H1 (cell line): ENCODE results near the gene MYH11. TPM values are rescaled to one million over a fixed set of nuclear protein-coding genes. Genes with fewer than 3 reads are reported as not detected.

ENCODE experiments used
- CTCF ChIA-PET: fragments of 300-600 bp; sonication (Branson Sonifier 250); formaldehyde crosslinking; loops from one replicate; lab custom pipeline; 2021; ENCODE audit not compliant: partially characterized antibody; lab: Charles Lee
- POLR2A ChIA-PET: fragments of 300-600 bp; sonication (Branson Sonifier 250); formaldehyde crosslinking; loops from one replicate; lab custom pipeline; 2021; ENCODE audit warnings: inconsistent platforms; ENCODE audit not compliant: partially characterized antibody; lab: Charles Lee
- DNase-seq, 2 experiments: peaks; one replicate each; pipeline versions ENCODE4 v3.0.0 to v3.0.0-alpha.2; 2010 to 2022; ENCODE audit warnings: low spot score in 2 of 2, low read depth in 1 of 2, mixed read lengths in 1 of 2
- FAIRE-seq: peaks from 2 replicates; lab custom pipeline; 2011; peaks lifted over from hg19 to GRCh38; lab: Jason Lieb, UNC
- H2AFZ ChIP-seq: 2 replicates; pipeline ENCODE4 v1.8.1; 2012; ENCODE audit warnings: low read length, inconsistent platforms
- H2AK5ac ChIP-seq: 2 replicates; pipeline ENCODE4 v1.6.1; 2013; ENCODE audit warnings: low read depth, low read length
- H2BK120ac ChIP-seq: replicated peaks from 2 replicates; pipeline ENCODE3; 2013; ENCODE audit warnings: low read depth, low read length, inconsistent platforms
- H2BK12ac ChIP-seq: 2 replicates; pipeline ENCODE4 v1.6.1; 2013; ENCODE audit warnings: low read depth, low read length
- H2BK15ac ChIP-seq: 2 replicates; pipeline ENCODE4 v1.6.1; 2013; ENCODE audit warnings: low read length
- H2BK20ac ChIP-seq: 2 replicates; pipeline ENCODE4 v1.6.1; 2013; ENCODE audit warnings: low read length
- H2BK5ac ChIP-seq: 2 replicates; pipeline ENCODE4 v1.6.1; 2013; ENCODE audit warnings: low read depth, low read length
- H3K14ac ChIP-seq: 2 replicates; pipeline ENCODE4 v1.6.1; 2013; ENCODE audit warnings: inconsistent platforms; ENCODE audit not compliant: insufficient read length
- H3K18ac ChIP-seq: 2 replicates; pipeline ENCODE4 v1.6.1; 2013; ENCODE audit warnings: low read length; ENCODE audit errors: extremely low read depth
- H3K23ac ChIP-seq: 2 replicates; pipeline ENCODE4 v1.6.1; 2013; ENCODE audit warnings: inconsistent platforms; ENCODE audit not compliant: insufficient read length
- H3K23me2 ChIP-seq: 2 replicates; pipeline ENCODE4 v1.6.1; 2013; ENCODE audit warnings: low read depth, low read length
- H3K27ac ChIP-seq: 2 replicates; pipeline ENCODE4 v1.6.1; 2011; ENCODE audit warnings: low read depth, low read length, inconsistent platforms
- H3K27me3 ChIP-seq, 4 experiments: replicated peaks in 1 of 4; 1 replicate in 1 of 4; 2 replicates in 3 of 4; pipeline versions ENCODE4 v1.6.1 to v1.8.1; 2011 to 2013; ENCODE audit warnings: low read length in 3 of 4, mild to moderate bottlenecking in 3 of 4, inconsistent platforms in 2 of 4, mixed read lengths in 2 of 4, moderate library complexity in 1 of 4; ENCODE audit not compliant: control insufficient read depth in 3 of 4, insufficient read depth in 3 of 4; ENCODE audit errors: extremely low read depth in 1 of 4
- H3K36me3 ChIP-seq, 4 experiments: 2 replicates each; pipeline versions ENCODE4 v1.6.1 to v1.8.1; 2011 to 2013; ENCODE audit warnings: mild to moderate bottlenecking in 4 of 4, low read length in 3 of 4, moderate library complexity in 2 of 4, control low read depth in 1 of 4, inconsistent platforms in 1 of 4; ENCODE audit not compliant: insufficient read depth in 4 of 4, control insufficient read depth in 2 of 4
- H3K4ac ChIP-seq: replicated peaks from 2 replicates; pipeline ENCODE3; 2013; ENCODE audit warnings: low read length, low read depth, mixed read lengths, inconsistent platforms; ENCODE audit not compliant: insufficient read length
- H3K4me1 ChIP-seq, 4 experiments: replicated peaks in 1 of 4; 1 replicate in 1 of 4; 2 replicates in 3 of 4; pipeline versions ENCODE4 v1.6.1 to v1.8.1; 2011 to 2013; ENCODE audit warnings: low read length in 3 of 4, inconsistent platforms in 2 of 4, mixed read lengths in 1 of 4; ENCODE audit not compliant: insufficient read depth in 4 of 4, control insufficient read depth in 3 of 4
- H3K4me2 ChIP-seq, 2 experiments: 2 replicates each; pipeline versions ENCODE4 v1.6.1 to v1.8.1; 2011 to 2013; ENCODE audit warnings: low read depth in 2 of 2, low read length in 2 of 2, control low read depth in 1 of 2, inconsistent platforms in 1 of 2, mild to moderate bottlenecking in 1 of 2; ENCODE audit not compliant: insufficient read depth in 1 of 2
- H3K4me3 ChIP-seq, 4 experiments: fragments of 200-600, 300-600 bp in 1 of 4; sonication (generic), shearing (Covaris generic), sonication (Bioruptor Twin) in 1 of 4; 2 replicates each; pipeline versions ENCODE4 v1.5.1 to v1.8.1; 2011 to 2016; ENCODE audit warnings: low read length in 4 of 4, low read depth in 3 of 4, control low read depth in 2 of 4, inconsistent platforms in 2 of 4, mild to moderate bottlenecking in 2 of 4, mixed read lengths in 1 of 4, moderate library complexity in 1 of 4; ENCODE audit not compliant: insufficient read depth in 2 of 4; ENCODE audit errors: extremely low read depth in 1 of 4
- H3K56ac ChIP-seq: replicated peaks from 2 replicates; pipeline ENCODE3; 2013; ENCODE audit warnings: low read depth, mild to moderate bottlenecking, mixed read lengths, low read length, inconsistent platforms; ENCODE audit not compliant: insufficient read length
- H3K79me1 ChIP-seq: 2 replicates; pipeline ENCODE4 v1.6.1; 2013; ENCODE audit warnings: low read depth, low read length, control low read depth
- H3K79me2 ChIP-seq, 2 experiments: 2 replicates each; pipeline versions ENCODE4 v1.6.1 to v1.8.1; 2012 to 2013; ENCODE audit warnings: low read length in 2 of 2, mild to moderate bottlenecking in 2 of 2, inconsistent platforms in 1 of 2; ENCODE audit not compliant: insufficient read depth in 2 of 2, control insufficient read depth in 1 of 2
- H3K9ac ChIP-seq, 4 experiments: replicated peaks in 1 of 4; 1 replicate in 1 of 4; 2 replicates in 3 of 4; pipeline versions ENCODE4 v1.6.1 to v1.8.1; 2011 to 2013; ENCODE audit warnings: low read depth in 3 of 4, low read length in 3 of 4, control low read depth in 2 of 4, mild to moderate bottlenecking in 2 of 4, moderate library complexity in 2 of 4, inconsistent platforms in 1 of 4; ENCODE audit errors: extremely low read depth in 1 of 4
- H3K9me3 ChIP-seq, 2 experiments: 2 replicates each; pipeline versions ENCODE4 v1.6.1 to v1.8.1; 2012 to 2013; ENCODE audit warnings: mild to moderate bottlenecking in 2 of 2, moderate library complexity in 2 of 2, control low read depth in 1 of 2, inconsistent platforms in 1 of 2, low read depth in 1 of 2, low read length in 1 of 2, mixed read lengths in 1 of 2; ENCODE audit not compliant: insufficient read depth in 2 of 2
- H4K20me1 ChIP-seq, 2 experiments: replicated peaks in 1 of 2; 2 replicates each; pipeline versions ENCODE3 to v1.8.1; 2011 to 2013; ENCODE audit warnings: inconsistent platforms in 2 of 2, low read length in 2 of 2, mild to moderate bottlenecking in 1 of 2; ENCODE audit not compliant: insufficient read depth in 2 of 2, control insufficient read depth in 1 of 2
- H4K5ac ChIP-seq: 2 replicates; pipeline ENCODE4 v1.6.1; 2013; ENCODE audit warnings: low read length, low read depth, mixed read lengths, inconsistent platforms; ENCODE audit not compliant: insufficient read length
- H4K8ac ChIP-seq: 2 replicates; pipeline ENCODE4 v1.8.0; 2013; ENCODE audit warnings: mild to moderate bottlenecking, moderate library complexity, low read length, inconsistent platforms; ENCODE audit not compliant: insufficient read depth; ENCODE audit errors: extremely low read depth
- H4K91ac ChIP-seq: replicated peaks from 2 replicates; pipeline ENCODE3; 2013; ENCODE audit warnings: low read length, mixed read lengths, inconsistent platforms; ENCODE audit not compliant: insufficient read length
- BACH1 ChIP-seq: IDR thresholded peaks from 2 replicates; pipeline ENCODE4 v1.6.1; 2012; ENCODE audit warnings: low read length, improper control_type of control experiment
- BCL11A ChIP-seq, 2 experiments: IDR thresholded peaks; one replicate each; pipeline ENCODE4 v1.6.1; 2011; ENCODE audit warnings: low read depth in 2 of 2, low read length in 2 of 2, mild to moderate bottlenecking in 2 of 2
- CBX5 ChIP-seq: fragments of 300-800, 300-1000 bp; sonication (generic); IDR thresholded peaks from 2 replicates; pipeline ENCODE4 v1.7.1; 2016; ENCODE audit warnings: antibody characterized with exemption, low read length, low read depth
- FOSL1 ChIP-seq: IDR thresholded peaks from 2 replicates; pipeline ENCODE4 v1.6.1; 2011; ENCODE audit warnings: mild to moderate bottlenecking, low read depth, low read length, moderate library complexity; ENCODE audit not compliant: insufficient read depth
- HDAC6 ChIP-seq: IDR thresholded peaks from one replicate; pipeline ENCODE4 v1.7.1; 2012; ENCODE audit warnings: low read depth, mild to moderate bottlenecking, inconsistent platforms, low read length, moderate library complexity
- MAFK ChIP-seq: IDR thresholded peaks from 2 replicates; pipeline ENCODE4 v1.6.1; 2012; ENCODE audit warnings: low read depth, mild to moderate bottlenecking, improper control_type of control experiment, low read length
- SAP30 ChIP-seq: fragments of 300-600 bp; sonication (generic); IDR thresholded peaks from 2 replicates; pipeline ENCODE4 v1.7.1; 2012; ENCODE audit warnings: low read length, moderate library complexity, mild to moderate bottlenecking, inconsistent platforms; ENCODE audit not compliant: insufficient read depth, insufficient replicate concordance
- SP2 ChIP-seq: IDR thresholded peaks from 2 replicates; pipeline ENCODE4 v1.6.1; 2012; ENCODE audit warnings: mild to moderate bottlenecking, low read length, inconsistent platforms
- SP4 ChIP-seq: IDR thresholded peaks from 2 replicates; pipeline ENCODE4 v1.6.1; 2012; ENCODE audit warnings: low read length, inconsistent platforms
- TCF12 ChIP-seq: IDR thresholded peaks from 2 replicates; pipeline ENCODE4 v1.6.1; 2011; ENCODE audit warnings: low read depth, mild to moderate bottlenecking, low read length
- WGBS, 2 experiments: shearing (Covaris generic) in 1 of 2; methylation state at CpG; one replicate each; pipeline versions ENCODE4 v1.1.6 to v1.1.7; 2013 to 2015; ENCODE audit warnings: low lambda C conversion rate in 2 of 2, mixed read lengths in 2 of 2, inconsistent platforms in 1 of 2, low coverage in 1 of 2, missing lambda C conversion rate in 1 of 2; ENCODE audit not compliant: insufficient replicate concordance in 2 of 2, insufficient coverage in 1 of 2, insufficient read length in 1 of 2; ENCODE audit errors: extremely low coverage in 1 of 2, missing lambda C conversion rate in 1 of 2; 5-methylcytosine and 5-hydroxymethylcytosine counted together
- polyA plus RNA-seq, 7 experiments: library from polyadenylated mRNA; depleted of rRNA in 3 of 7; stranded (reverse) in 5 of 7; unstranded in 2 of 7; fragments of >200 nt in 5 of 7; fragments of 200-250 nt in 2 of 7; gene quantifications; 1 replicate in 5 of 7; 2 replicates in 1 of 7; 4 replicates in 1 of 7; pipeline versions ENCODE4 v1.2.1 to v1.2.3, GENCODE V29; 2011 to 2013; ENCODE audit warnings: missing spikeins in 2 of 7, mixed read lengths in 2 of 7
- total RNA-seq: library from RNA; stranded (reverse); fragmentation: NEBNext Ultra II Directional; extraction: Animal tissue kit (Norgen Biotek cat#: 25700); gene quantifications from 2 replicates; pipeline ENCODE4 v1.2.1, GENCODE V29; 2021
- TF ChIP-seq, protein P1 (sequence below): IDR thresholded peaks from 2 replicates; pipeline ENCODE4 v1.6.1; 2012; ENCODE audit warnings: inconsistent platforms

Gene MYH11
- total and polyA plus RNA-seq, 2 of the 8 experiments (the other 6 are each of a cell fraction or from before 2014, with no cell fraction given): 0.11 to 0.78 TPM

- H2BK120ac ChIP-seq: no peak overlapping the region
- no peak overlapping the region for H2BK20ac ChIP-seq
- no peak overlapping the region for H3K4me2 ChIP-seq
- H3K27ac ChIP-seq: no peak overlapping the region
- no peak overlapping the region for H4K8ac ChIP-seq
- H2BK12ac ChIP-seq: no peak overlapping the region
- DNase-seq (no peak), FAIRE-seq (no peak)
- H3K79me1 ChIP-seq: no peaks in the 10 kb centered on the region; the same call in 1 of the 2 replicates
- no peak overlapping the region for H2BK5ac ChIP-seq
- no peak overlapping the region for H3K56ac ChIP-seq
- no peak overlapping the region for H3K4ac ChIP-seq
- no peak overlapping the region for H4K91ac ChIP-seq
- H2AK5ac ChIP-seq: no peak overlapping the region
- no peaks in the 10 kb centered on the region for H4K20me1 ChIP-seq
- H4K5ac ChIP-seq: no peak overlapping the region
- 94% methylated on average over 11 of the region's 11 CpGs; no CpG with 5 or more reads in 1 of the 2 experiments for WGBS, 2 experiments
- no peak overlapping the region for H3K4me3 ChIP-seq
- H2BK15ac ChIP-seq: no peak overlapping the region
- no peak overlapping the region for H3K18ac ChIP-seq
- POLR2A ChIA-PET: no interaction called here
- H3K79me2 ChIP-seq: no peaks in the 10 kb centered on the region
- H3K27me3 ChIP-seq: no peaks in the 10 kb centered on the region
- no peaks in the 10 kb centered on the region; a peak in 1 of 7 replicates for H3K4me1 ChIP-seq
- no peak overlapping the region for H3K9ac ChIP-seq
- CTCF ChIA-PET: interaction anchor here (0.6 to 2.7 kb wide), 5 partner anchors 11 to 120 kb away, joined by 3 to 19 read pairs (median 4); no protein-coding TSS in a partner anchor
- H3K23me2 ChIP-seq: no peaks in the 10 kb centered on the region
- peaks cover 0 to 23% (median 9%) of the 10 kb centered on the region in 4 experiments; a peak in 5 of 8 replicates for H3K36me3 ChIP-seq
- H3K23ac ChIP-seq: no peak overlapping the region
- no peaks in the 10 kb centered on the region for H3K9me3 ChIP-seq
- H3K14ac ChIP-seq: no peak overlapping the region
- no peak overlapping the region for H2AFZ ChIP-seq
- TF ChIP-seq BCL11A (IDR thresholded peaks at IDR 0.05; ENCODE audit: low read depth in 2 of 2, low read length in 2 of 2) (no peak), CBX5 (no peak), SP2 (no peak), MAFK (no peak), TCF12 (no peak), SP4 (no peak), SAP30 (no peak), FOSL1 (no peak), BACH1 (no peak), HDAC6 (no peak)
- TF ChIP-seq, protein P1, sequence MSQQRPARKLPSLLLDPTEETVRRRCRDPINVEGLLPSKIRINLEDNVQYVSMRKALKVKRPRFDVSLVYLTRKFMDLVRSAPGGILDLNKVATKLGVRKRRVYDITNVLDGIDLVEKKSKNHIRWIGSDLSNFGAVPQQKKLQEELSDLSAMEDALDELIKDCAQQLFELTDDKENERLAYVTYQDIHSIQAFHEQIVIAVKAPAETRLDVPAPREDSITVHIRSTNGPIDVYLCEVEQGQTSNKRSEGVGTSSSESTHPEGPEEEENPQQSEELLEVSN: no peak
These were observed 154.6 kb downstream of the MYH11 start for GRCh38 chr16:15701975-15702970.
